ENCODE results near the gene AMBN.
"Not testable (repeated sequence)": the region's sequence is repeated elsewhere in the genome, so short reads cannot be mapped to it uniquely, and the experiment has no call there.

Gene AMBN

DNA sequence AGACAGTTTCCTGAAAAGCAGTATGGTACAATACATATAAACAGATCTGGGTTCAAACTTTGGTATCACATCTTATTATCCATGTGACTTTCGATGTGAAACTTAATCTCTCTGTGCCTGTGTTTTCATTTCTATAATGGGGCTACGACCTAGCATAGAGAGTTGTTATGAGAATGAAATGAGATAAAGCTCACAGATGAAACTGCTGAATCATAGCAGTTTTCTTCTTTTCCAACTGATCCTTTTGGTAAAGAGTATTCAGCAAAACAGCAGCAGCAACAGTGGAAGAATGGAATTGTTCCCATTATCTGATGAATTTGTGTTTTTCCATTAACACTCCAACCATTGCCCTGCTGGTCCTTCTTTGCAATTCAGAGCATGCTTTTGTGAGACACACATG lies 16.3 kb downstream of the AMBN start:
- DNase-seq, result no peak

GRCh38 chr4:70613306-70614183 lies 21.5 kb downstream of the AMBN start:
- no peak for DNase-seq

DNA sequence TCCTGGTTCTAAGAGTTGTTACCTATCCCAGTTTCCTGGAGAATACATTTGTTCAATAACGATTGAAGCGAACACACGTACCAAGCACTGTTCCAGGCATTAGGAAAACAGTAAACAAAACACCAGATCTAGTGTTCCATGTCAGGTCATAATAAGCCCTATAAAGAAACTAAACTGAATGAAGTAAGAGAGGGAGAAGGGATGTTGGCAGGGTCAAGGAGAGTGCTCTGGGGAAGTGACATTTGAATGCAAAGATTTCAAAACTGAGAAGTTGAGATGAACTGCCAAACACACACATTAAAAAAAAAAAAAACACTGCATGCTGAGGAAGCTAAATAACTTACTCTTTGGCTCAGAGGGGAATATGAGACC lies 22.1 kb downstream of the AMBN start:
- DNase-seq, result no peak

DNA sequence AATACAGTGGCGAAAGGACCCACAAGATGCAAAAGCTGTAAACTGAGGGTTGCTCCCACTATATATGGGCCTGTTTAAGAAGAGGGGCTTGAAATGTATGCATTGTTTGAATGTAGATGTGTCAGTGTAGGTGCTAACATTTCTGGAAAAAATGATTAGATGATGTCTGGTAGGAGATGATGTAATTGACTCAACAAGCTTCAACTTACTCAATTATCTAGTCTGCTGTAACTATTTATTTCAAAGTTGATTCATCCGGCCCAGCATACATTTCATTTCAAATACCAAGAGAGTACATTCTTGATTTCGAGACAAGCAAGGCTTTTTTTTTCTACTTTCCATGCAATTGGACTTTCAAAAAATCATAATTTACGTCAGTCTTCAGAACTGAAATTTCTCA lies 27.2 kb downstream of the AMBN start:
- DNase-seq, result no peak

- DNase-seq, result no peak
Observed at GRCh38 chr4:70619778-70620177, 27.7 kb downstream of the AMBN start.

- DNase-seq, result no peak
Observed at GRCh38 chr4:70623323-70623722, 31.3 kb downstream of the AMBN start.

DNA sequence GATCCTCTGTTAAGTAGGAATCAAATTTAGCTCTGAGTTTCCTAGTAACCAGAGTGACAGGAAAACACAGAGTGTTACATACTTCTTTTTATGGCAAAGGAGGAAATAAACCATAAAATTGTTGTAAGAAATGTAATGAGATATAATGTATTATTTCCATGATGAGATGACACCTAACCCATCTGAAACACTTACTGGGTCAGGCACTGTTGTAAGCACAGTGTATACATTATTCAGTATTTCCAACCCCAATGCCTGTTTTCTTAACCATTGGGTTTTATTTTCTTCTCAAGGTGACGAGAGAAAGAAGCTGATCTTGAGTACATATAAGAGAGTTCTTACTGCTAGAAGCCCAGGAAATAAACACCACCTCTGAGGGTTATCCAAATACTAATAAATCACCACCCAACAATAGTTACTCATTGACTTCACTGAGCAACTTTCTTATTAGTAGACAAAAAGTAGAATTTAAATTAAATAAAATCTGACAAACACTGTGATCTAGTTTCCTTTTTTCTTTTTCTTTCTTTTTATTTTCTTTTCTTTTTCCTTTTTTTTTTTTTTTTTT lies 32.3 kb downstream of the AMBN start:
- no peak for DNase-seq

DNA sequence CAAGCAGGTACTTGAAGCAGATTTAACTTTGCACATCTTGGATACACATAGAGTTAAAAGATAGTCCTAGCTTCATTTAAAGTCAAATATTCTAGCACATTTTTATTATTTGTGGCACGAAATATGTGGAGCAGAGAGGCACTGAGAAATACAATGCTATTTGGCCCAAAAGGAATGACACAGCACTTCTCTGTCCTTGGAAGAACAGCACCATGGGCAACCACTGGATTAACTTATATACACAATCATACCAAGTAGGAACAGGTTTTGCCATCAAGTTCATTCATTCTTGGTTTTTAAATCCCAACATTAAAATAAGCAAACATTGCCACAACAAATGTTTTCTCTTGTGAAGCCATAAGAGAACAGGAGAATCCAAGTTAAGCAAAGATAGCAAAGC lies 35.6 kb downstream of the AMBN start:
- no peak for DNase-seq

DNA sequence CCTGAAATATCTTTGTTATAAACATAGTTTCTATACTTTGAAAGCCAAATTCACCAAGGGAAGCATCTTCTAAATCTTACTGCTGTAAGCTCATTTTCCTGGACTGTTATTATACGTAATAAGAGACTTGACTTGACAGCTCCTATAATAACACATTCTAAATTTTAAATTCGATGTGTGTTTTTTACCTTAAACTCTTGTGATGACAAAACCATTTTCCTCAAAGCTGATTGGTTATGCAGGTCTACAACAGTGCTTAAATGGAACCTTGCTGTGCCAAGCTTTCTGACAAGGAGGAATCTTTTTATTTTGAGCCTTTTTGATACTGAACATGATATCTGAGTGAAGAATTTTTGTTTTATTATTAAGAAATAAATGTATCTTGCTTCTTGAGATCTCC lies 36.4 kb downstream of the AMBN start, which contains the start of gene ENAM:
Gene ENAM, plus strand, starts transcription at position 301 of the 400 bp plus-strand sequence. CDS start 757 bp downstream, outside the sequence.
- no peak for DNase-seq

DNA sequence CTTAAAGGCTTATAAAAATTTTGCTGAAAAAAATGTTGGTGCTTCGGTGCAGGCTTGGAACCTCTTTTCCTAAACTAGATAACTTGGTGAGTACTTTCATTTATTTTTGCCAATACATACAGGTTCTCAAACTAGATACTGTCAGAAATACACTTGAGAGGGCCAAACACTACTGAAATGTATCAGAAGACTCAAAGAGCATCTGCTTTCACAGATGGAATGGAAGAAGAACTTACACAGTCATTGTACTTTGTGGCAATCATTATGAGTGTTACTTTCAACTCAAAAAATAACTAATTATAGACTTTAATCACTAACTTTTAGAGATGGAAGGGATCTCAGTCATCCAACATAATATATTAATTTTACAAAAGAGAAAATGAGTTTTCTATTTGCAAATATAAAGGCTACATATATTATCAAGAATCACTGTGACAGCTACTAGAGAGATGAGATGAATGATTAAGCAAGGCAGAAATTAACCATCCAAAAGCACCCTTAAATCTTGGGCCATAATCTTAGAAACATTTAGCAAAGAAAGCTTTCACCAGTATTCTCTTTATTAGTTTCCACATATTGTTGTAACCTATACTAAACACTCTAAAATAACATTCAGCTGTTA lies 37.5 kb downstream of the AMBN start:
- DNase-seq, result no peak

GRCh38 chr4:70630162-70630561 lies 38.1 kb downstream of the AMBN start:
- no peak for DNase-seq

DNA sequence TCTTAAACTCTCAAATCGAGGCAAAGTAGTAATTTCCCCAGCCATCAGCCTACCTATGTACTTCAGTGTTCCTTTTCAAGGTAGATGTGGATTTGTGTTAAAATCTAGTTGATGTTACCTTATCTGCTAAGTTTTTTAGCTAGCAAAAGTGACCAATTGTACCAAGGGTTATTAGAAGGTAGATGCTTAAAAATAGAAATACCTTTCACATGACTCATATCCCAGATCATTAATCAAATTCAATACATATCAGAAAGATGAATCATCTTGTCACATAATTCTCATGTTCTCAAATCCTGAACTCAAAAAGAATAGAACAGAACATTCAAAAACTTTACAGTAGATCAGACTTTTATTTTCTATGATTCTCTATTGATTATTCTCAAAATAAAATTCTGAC lies 40.0 kb downstream of the AMBN start:
- DNase-seq, result no peak

- no peak for DNase-seq
Observed at GRCh38 chr4:70634482-70634881, 42.4 kb downstream of the AMBN start.

- DNase-seq, result no peak
Observed at GRCh38 chr4:70637239-70637913, 45.3 kb downstream of the AMBN start.

- DNase-seq, result no peak
Observed at GRCh38 chr4:70640192-70640591, 48.1 kb downstream of the AMBN start.

- not testable (repeated sequence) for DNase-seq
Observed at GRCh38 chr4:70650741-70651140, 58.7 kb downstream of the AMBN start.

DNA sequence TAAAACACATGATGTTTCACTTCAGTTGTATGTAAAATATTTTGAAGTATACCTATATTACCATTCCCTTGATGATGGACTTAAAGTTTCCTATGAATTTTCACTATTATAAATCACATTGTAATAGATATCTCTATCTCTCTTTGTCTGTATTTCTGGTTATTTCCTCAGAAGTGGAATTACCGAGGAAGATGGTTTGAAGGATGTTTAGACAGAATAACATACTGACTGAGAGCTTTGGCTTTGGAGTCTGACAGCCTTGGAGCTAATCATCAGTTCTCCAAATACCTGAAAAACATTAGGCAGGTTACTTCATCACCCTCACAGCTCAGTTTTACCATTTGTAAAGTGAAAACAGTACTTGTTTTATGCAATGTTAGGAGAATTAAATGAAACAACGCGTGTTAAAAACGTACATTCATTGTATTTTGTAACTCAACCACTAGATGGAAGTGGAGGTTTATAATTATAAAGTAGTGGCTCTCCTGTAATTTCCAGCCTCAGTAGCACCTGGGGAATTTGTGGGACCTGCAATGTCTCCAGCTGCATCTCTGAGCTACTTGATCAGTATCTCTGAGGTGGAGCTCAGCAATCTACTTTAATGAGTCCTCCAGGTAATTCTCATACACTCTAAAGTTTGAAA lies 59.9 kb downstream of the AMBN start:
- no peak for DNase-seq

- DNase-seq, result no peak
Observed at GRCh38 chr4:70654605-70655011, 62.6 kb downstream of the AMBN start.

All from activated CD8-positive, alpha-beta memory T cell treated with anti-CD3 and anti-CD28 coated beads, Interleukin-2, amount 50 U/mL, for 4 hours (primary cell).